Activated T-cell treated with anti-CD3 and anti-CD28 coated beads for 24 hours (primary cell): ENCODE measurements around the gene USP37.

Source experiments
- DNase-seq: peaks from one replicate; pipeline ENCODE4 v3.0.0-alpha.2; 2020; ENCODE audit warnings: low read depth

The USP37 gene, protein sequence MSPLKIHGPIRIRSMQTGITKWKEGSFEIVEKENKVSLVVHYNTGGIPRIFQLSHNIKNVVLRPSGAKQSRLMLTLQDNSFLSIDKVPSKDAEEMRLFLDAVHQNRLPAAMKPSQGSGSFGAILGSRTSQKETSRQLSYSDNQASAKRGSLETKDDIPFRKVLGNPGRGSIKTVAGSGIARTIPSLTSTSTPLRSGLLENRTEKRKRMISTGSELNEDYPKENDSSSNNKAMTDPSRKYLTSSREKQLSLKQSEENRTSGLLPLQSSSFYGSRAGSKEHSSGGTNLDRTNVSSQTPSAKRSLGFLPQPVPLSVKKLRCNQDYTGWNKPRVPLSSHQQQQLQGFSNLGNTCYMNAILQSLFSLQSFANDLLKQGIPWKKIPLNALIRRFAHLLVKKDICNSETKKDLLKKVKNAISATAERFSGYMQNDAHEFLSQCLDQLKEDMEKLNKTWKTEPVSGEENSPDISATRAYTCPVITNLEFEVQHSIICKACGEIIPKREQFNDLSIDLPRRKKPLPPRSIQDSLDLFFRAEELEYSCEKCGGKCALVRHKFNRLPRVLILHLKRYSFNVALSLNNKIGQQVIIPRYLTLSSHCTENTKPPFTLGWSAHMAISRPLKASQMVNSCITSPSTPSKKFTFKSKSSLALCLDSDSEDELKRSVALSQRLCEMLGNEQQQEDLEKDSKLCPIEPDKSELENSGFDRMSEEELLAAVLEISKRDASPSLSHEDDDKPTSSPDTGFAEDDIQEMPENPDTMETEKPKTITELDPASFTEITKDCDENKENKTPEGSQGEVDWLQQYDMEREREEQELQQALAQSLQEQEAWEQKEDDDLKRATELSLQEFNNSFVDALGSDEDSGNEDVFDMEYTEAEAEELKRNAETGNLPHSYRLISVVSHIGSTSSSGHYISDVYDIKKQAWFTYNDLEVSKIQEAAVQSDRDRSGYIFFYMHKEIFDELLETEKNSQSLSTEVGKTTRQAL

DNA sequence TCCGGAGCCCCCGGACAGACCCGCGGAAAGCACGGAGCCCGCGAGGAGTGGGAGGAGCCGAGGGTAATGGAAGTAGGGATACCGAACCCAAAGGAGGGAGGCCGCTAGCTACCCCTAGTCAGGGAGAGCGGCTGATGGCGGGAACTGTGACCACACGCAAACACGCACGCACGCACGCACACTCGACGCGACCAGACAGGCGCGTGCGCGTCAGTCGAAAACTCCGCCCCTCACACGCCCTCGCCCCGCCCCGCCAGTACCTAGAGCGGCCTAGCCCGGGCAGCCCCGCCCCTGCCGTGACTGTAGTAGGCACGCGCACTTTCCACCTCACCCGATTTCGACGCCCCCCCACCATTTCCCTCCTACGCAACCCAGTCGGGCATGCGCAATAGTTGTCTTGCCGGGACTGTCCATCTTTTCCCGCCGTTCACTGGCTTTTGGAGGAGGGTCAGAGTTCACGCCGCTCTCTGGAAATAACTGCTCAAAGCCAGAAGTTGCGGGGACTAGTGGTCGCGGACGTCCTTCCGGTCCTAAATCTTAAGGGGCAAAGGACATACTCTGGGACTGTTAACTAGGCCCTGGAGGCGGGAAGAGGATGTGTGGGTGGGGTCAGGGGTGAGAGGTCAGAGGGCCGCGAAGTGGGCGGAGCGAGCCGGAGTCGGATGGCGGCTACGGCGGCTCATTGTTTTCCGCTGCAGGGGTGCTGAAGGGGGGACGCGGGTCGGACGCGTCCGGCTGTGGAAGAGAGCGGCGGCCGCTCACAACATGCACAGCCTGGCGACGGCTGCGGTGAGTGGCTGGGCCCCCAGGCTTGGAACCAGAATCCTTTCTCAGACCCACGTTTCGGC, at the start of gene USP37, which contains the start of gene CNOT9:
USP37 (minus strand) TSS at position 162 of the 848 bp plus-strand sequence. CDS start 9,698 bp downstream, outside the sequence.
CNOT9 (plus strand) TSS at position 650 of the 848 bp plus-strand sequence; CDS start at position 766, 116 bp downstream.
- peak; percentile 100 for DNase-seq

DNA sequence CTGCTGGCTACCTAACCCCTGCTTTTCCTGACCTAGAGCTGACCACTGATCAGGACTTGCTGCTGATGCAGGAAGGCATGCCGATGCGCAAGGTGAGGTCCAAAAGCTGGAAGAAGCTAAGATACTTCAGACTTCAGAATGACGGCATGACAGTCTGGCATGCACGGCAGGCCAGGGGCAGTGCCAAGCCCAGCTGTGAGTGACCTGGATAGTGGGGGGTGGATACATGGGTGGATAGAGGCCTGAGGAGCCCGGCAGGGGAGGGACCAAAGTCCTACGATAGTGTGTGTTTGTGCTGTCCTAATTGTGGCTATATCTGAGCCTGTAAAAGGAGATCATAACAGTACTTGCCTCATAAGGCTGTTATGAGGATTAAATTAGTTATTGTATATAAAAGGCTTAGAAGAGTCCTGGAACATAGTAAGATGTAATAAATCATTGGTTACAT, 47.7 kb upstream of the USP37 start:
- no peak for DNase-seq

DNA sequence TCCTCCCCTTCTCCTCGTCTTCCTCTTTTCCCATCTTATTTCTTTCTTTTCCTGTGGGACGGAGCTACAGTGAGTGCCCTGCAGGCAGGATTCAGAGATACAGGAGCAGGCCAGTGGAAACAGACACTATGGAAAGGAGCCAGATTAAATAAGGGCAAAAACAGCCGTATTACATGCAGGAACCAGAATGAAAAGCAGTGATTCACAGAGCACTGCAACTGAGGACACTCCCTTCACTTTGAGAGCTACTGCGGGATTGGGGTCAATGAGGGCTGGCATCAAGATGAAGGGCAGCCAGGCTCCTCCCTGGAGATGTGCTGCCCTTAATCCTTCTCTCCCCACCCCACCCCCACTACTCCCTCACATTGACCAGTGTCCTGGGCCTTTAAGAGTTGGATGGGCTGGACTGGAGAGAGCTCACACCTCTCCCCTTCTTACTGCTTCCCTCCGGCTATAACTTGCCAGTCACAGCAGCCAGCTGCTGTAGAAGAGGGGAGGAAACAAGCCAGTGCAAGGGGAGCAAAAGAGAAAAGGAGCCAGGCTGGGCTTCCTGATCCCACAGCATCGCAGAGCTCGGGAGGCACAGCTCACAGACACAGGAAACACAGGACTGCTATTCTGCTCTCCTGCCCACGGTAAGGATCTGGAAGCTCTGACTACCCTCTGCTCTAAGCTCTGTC, 39.4 kb upstream of the USP37 start, which contains the start of gene PLCD4:
PLCD4 (plus strand) TSS at position 464 of the 680 bp plus-strand sequence. CDS start 7,841 bp downstream, outside the sequence.
- no peak for DNase-seq

DNA sequence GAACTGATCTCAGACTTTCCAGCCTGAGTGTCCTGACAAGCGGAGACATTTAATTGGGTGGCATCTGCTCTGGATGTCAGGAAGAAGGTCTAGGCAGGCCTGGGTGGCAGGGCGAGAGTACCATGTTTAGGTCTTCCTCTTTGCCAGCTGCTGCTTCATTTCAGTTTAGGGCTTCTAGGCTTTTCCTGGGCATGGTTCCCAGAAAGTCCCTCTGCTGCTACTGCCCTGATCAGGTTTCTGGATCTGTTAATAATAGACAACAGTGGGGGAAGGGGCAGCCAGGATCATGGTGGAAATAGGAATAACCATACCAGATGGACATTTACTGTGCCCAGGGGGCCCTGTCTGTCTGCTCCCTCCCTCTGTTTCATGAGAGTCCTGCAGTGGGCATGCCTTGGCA, 37.3 kb upstream of the USP37 start:
- DNase-seq, result no peak

DNA sequence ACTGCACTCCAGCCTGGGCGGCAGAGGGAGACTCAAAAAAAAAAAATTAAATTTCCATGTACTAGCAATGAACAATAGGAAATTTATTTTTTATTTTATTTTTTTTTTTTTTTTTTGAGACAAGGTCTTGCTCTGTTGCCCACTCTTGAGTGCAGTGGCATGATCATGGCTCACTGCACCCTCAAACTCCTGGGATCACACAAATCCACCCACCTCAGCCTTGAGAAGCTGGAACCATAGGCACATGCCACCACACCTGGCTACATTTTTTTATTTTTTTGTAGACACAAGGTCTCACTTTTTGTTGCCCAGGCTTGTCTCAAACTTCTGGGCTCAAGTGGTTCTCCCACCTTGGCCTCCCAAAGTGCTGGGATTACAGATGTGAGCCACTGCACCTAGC, 17.4 kb upstream of the USP37 start:
- no peak for DNase-seq

DNA sequence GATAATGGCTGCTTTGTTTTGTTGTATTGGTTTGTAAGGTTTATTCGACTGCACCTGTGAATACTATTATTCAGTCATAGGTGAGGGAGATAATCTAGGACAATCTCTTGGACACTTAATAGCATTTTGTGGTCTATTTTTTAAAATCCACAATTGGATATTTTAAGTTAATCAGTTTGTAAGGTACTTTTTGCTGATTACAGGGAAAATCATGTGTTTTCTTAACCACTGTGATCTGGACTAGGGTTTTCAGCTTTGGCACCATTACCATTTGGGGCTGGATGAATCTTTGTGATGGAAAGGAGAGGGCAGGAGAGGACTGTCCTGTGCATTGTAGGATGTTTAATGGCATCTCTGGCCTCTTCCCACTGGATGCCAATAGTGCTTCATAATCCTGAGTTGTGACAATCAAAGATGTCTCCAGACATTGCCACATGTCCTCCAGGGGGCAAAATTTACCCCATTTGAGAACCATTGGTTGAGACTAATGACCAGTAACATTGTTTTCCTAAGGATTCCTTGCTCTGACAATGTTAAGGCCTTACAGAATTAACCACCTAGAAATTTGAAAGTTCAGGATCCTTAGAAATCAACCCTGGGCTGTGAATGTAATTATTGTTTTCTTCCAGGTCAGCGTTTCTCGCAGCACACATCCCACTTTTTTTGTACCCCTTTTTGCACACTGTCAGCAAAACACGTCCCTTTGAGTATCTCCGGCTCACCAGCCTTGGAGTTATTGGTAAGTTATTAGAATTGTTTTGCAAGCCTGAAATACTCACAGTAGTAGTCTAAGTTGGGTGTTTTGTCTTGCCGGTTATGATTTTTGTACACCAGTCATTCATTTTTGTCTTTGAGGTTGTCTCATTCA, 16.1 kb upstream of the USP37 start:
- no peak for DNase-seq

DNA sequence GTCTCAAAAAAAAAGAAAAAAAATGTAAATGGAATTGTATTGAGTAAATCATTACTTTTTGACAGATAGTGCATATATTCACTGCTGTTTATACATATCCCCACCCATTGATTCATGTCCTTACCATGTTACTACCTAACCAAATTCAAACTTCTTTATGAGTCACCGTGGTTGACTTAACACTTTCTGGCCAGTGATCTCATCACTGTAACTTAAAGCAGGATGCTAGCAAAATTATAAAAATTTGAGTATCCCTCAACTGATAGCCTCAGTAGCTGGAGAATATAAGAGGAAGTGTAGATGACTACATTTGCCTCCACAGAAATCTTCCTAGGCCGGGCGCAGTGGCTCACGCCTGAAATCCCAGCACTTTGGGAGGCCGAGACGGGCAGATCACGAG, 13.9 kb upstream of the USP37 start:
- no peak for DNase-seq

DNA sequence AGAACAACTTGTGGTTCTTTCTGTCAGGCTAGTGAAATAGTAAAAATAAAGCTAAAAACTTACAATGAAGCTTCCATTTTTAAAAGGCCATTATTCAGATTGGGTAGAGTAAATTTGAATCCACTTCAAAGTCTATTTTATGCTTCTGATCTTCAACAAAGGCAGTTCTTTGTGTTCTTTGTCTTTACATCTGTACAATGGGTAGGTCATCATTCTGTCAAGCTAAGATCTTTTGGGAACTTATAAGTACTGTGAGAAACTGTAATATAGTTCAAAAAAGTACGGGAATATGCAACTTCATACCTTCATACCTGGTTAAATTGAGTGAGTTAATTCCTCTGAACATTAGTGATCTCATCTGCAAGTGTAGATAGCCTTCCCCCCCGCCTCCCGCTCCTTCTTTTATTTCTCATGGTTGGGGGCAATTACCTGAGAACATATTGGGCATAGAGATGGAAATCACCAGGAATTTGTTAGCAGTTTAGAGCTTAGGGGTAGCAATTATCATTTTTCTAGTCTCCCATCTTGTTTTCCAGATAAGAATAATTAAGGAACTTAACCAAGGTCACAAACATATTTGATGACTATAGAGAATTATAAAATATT, 10.2 kb upstream of the USP37 start:
- no peak for DNase-seq

DNA sequence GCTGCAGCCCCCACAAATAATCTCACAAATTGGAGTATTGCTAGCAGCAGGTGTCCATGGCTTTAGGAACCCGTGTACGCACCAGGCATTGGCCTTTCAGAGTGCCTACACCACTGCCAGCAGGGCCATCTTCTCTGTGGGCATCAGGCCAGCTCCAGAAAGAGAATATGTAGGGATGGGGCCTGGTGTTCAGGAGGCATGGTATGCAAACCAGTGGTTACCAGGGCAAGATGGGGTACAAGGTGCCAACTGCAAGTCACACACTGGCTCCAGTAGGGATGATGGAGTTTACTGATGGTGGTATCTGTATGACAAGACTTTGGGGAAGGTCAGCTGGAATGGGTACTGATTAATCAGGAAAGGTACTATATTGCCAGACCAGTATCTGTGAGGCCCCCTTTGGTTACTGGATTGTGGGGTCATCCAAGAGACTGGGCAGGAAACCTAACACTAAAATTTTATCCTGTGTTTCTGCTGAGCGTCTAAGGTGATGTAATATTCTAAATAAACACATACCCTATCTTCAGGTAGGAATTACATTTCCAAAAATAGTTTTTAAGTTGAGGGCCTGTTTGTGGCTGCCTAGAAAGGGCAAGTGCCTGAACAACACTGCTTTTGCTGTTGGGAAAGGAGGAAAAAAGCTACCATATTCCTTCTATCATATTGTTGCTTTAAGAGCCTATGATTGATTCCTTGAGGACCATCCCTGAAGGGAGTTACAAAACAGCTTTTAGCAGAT, 9.5 kb upstream of the USP37 start:
- DNase-seq, result no peak

DNA sequence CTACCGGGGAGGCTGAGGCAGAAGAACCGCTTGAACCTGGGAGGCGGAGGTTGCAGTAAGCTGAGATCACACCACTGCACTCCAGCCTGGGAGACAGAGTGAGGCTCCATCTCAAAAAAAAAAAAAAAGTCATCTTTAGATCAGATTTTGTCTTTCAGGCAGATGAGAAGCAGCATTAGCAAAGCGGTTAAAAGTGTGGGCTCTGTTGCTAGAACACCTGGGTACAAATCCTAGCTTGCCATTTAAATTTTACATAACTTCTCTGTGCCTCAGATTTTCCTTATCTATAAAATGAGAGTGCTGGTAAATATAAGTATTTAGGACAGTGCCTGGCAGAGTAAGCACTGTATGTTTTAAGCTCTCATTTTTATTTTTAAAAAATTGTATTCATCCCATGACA, 8.7 kb upstream of the USP37 start:
- DNase-seq, result no peak

DNA sequence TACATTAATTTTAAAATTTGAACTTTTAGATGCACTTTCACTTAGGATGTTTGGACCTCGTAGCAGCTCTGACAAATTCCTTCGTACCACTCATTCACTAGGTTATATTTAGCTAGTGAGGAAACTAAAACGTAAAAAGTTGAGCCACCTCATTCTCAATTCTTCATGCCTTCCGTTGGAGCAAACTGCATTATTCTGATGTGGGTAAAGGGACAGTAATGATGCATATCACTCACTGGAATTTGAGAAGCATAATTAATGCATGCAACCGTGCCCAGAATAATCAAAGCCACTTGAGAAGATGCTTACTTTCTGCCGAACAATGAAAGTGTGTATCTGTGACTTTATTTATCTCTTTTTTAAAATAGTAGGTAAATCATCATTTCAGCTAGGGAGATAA, 2.7 kb upstream of the USP37 start:
- no peak for DNase-seq

DNA sequence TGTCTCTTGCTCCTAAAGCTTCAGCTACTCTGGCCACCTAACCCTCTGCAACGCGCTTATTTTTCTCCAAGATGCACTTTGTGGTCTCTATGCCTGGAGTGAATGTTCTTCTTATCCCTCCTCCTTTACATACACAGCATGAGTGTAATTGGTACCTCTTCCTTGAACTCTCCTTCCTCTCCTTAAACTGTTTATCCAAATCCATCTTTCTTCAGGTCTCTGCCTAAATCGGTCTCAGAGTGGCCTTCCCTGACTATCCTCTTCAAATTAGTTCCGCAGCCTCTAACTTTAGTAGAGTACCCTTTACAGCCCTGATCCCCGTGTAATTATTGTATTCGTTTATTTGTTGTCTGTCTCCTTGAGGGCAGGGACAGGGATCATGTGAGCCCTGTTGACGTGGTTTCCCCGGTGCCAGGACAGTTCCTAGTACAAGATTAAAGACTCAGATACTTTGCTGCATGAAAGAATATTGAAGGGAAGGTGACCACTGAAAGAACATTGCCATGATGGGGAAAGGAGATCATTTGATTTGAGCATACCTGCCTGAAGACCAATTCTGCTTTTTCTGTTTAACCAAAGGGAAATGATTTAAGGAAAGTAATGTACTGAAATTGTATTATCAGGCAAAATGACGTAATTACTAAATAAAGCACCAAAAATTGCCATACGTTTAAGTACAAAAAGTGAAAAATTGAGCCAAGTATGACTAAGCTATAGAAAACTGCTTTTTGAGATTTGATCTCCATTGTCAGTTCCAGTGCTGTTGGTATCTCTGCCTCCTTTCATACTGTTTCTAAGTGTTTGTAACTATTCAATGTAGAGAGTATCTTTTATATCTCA, 1.7 kb upstream of the USP37 start:
- no peak for DNase-seq

DNA sequence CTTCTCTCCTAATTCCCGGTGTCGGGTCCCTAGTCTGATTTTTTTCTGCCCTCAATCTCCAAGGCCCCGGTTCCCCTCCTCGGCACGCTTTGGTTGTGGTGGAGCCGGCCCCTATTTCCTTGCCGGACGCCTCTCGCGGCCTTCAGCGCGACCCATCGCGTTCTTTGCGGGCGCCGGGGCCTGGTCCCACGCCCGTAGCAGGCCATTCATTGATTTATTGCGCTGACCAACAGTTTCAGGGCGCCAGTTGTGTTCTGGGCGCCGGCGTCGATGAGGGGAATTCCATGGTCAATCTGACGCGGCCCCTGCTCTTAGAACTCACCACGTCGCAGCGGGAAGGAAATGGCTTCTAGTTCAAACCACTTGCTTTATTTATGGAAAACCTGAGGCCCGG, 884 bp upstream of the USP37 start:
- DNase-seq, result peak; percentile 44

DNA sequence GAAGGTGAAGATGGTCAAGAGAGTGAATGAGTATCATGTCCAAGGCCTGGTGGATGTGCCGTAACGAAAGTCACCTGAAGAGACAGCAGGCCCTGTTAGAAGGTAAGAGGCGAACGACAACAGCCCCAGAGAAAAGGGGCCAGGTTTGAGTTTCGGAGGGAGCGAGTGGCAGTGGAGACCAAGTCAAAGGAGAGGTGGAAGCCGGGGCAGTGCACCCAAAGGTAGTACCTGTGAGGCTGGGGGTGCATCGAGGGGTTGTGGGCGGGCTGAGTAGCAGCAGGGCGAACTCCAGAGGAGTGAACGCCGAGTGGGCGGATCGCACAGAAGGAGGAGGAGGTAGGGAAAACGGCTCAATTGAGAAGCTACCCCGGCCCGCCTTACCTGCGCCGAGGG, 358 bp downstream of the USP37 start:
- no peak for DNase-seq

DNA sequence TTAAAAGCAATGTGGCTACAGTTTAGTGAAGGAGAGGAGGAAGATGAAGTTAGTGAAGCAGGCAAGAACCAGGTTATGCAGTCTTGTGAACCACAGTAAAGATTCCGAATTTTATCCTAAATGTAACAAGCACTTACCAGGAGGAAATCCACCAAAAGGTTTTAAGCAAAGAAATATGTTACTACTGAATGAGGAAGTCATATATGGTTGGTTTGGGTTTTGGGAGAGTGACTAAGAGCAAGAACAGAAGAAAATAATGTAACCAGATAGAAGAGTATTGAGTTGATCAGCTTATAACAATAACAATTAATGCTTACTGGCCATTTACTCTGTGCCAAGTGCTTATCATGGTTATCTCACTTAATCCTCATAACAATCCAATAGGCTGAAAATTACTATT, 1.9 kb downstream of the USP37 start:
- no peak for DNase-seq

DNA sequence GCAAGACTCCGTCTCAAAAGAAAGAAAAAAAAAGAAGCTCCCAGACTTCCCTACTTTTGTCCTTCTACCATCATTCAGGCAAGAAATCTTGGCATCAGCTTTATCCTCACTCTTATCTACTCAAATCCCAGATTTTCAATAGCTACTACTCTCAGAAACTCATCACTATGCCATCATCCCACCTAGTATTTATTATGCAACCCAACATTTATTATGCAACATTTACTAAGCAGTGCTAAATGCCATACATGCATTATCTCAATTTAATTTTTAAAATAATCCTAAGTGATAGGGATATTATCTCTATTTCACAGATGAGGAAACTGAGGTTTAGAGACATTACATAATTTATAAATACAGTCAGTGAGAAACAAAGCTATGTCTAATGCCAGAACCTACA, 4.1 kb downstream of the USP37 start:
- no peak for DNase-seq

DNA sequence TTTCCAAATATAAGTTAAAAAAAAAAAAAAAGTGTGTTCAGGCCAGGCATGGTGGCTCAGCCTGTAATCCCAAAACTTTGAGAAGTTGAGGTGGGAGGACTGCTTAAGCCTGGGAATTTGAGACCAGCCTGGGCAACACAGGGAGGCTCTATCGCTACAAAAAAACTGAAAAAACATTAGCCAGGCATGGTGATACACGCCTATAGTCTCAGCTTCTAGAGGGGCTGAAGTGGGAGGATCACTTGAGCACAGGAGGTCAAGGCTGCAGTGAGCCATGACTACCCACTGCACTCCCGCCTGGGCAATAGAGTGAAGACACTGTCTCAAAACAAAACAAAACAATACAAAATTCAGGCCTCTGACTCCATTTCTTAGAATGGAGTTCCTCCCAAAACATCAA, 9.2 kb downstream of the USP37 start:
- no peak for DNase-seq

DNA sequence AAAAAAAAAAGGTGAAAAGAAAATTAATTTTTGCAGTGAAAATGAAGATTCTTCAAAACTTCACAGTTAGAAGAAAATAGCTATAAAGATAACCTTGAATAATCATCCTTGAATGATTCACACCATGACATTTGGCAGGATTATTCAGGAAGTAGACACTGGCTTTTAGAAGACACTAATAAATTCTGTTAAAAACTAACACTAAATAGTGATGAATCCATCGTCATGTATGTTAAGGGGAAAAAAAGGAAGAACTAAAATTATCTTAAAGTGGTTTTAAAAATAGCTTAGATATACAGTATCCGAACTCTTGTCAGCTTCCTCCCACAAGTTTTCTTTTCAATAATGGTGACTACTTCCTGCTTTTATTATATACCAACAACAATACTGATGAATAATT, 10.2 kb downstream of the USP37 start:
- DNase-seq, result no peak
